ENCODE results near the gene GPC3.

- no peak for TF ChIP-seq CTCF (IDR thresholded peaks at IDR 0.05)
- TF ChIP-seq POLR2A (IDR thresholded peaks at IDR 0.05) = no peak
Measured at GRCh38 chrX:133928365-133928764, 57.0 kb downstream of the GPC3 start.
